AG04450 (cell line): ENCODE data around the gene GNE. TPM values are rescaled to one million over a fixed set of nuclear protein-coding genes. Genes with fewer than 3 reads are reported as not detected.

ENCODE experiments used
- CTCF ChIA-PET: fragments of 300-600, 350-600 bp; formaldehyde crosslinking; extraction: SDS; loops from one replicate; lab custom pipeline; 2022; ENCODE audit warnings: antibody characterized with exemption, inconsistent platforms; lab: Charles Lee
- POLR2A ChIA-PET: fragments of 350-600 bp; formaldehyde crosslinking; extraction: SDS; loops from one replicate; lab custom pipeline; 2021; ENCODE audit warnings: antibody characterized with exemption, inconsistent platforms; lab: Yijun Ruan, JAX
- DNase-seq: peaks from one replicate; pipeline ENCODE4 v3.0.0-alpha.2; 2011; ENCODE audit warnings: low read depth, low spot score
- H3K27ac ChIP-seq: one replicate; pipeline ENCODE4 v1.5.1; 2012; ENCODE audit warnings: low read depth, low read length, control low read depth
- H3K27me3 ChIP-seq: one replicate; pipeline ENCODE4 v1.6.0; 2012; ENCODE audit warnings: low read length; ENCODE audit not compliant: control insufficient read depth, insufficient read depth
- H3K4me3 ChIP-seq: 2 replicates; pipeline ENCODE4 v1.5.1; 2011; ENCODE audit warnings: mild to moderate bottlenecking, low read depth, low read length, control low read depth
- H3K9me3 ChIP-seq: 2 replicates; pipeline ENCODE4 v1.5.1; 2012; ENCODE audit warnings: low read length; ENCODE audit not compliant: control insufficient read depth, insufficient read depth
- polyA plus RNA-seq: library from polyadenylated mRNA; depleted of rRNA; stranded (reverse); fragments of >200 nt; gene quantifications from 2 replicates; pipeline ENCODE4 v1.2.3, GENCODE V29; 2011
- TF ChIP-seq, protein P1 (sequence below): IDR thresholded peaks from 2 replicates; pipeline ENCODE4 v1.5.1; 2011; ENCODE audit warnings: low read depth, low read length, control low read depth, inconsistent platforms

Gene GNE
- polyA plus RNA-seq, 1 experiment = 17.4 TPM

DNA sequence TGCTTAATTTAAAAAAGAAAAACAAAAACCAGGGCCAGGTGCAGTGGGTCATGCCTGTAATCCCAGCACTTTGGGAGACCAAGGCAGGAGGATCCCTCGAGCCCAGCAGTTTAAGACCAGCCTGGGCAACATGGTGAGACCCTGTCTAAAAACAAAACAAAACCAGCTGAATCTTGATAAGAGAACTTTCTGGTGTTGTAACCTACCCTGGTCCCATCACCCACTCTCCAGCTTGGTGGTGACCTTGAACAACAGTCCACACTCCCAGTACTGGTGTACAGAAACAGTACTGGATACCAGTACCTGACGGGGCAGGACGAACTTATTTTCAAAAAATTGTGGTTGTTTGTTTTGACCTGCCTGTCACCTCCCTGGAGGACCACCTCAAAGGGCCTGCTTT lies 36.6 kb downstream of the GNE start:
- TF ChIP-seq, protein P1, sequence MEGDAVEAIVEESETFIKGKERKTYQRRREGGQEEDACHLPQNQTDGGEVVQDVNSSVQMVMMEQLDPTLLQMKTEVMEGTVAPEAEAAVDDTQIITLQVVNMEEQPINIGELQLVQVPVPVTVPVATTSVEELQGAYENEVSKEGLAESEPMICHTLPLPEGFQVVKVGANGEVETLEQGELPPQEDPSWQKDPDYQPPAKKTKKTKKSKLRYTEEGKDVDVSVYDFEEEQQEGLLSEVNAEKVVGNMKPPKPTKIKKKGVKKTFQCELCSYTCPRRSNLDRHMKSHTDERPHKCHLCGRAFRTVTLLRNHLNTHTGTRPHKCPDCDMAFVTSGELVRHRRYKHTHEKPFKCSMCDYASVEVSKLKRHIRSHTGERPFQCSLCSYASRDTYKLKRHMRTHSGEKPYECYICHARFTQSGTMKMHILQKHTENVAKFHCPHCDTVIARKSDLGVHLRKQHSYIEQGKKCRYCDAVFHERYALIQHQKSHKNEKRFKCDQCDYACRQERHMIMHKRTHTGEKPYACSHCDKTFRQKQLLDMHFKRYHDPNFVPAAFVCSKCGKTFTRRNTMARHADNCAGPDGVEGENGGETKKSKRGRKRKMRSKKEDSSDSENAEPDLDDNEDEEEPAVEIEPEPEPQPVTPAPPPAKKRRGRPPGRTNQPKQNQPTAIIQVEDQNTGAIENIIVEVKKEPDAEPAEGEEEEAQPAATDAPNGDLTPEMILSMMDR = no peak
- Histone ChIP-seq H3K27me3 (no peaks in the 10 kb centered on the region), H3K9me3 (peaks cover 9% of the 10 kb centered on the region), H3K4me3 (no peak overlapping the region), H3K27ac (no peak overlapping the region)
- DNase-seq = no peak
- ChIA-PET POLR2A (no interaction called here), CTCF (interaction anchor here (0.6 kb wide), 1 partner anchor 12 kb away, joined by 4 read pairs; no protein-coding TSS in a partner anchor)

DNA sequence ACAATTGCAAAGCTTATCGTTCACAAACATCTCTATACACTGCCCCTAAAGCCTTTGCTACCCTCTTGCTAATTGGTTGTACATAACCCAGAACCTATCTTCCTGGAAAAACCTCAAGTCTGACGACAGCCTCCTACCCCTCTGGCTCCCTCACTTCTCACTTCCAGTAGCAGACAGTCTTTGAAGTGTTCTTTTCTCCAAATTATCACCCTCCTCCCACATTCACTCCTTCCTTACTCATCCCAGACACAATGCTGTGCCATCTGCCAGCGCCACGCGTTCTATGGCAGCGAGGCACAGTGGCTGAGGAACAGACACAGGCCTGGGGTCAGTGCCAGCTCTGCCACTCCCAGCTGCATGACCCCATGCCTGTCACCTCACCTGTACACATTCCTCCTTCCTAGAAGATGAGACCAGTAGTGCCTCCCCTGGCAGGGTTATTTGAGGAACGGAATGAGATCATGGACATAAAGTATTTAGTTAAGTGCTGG lies 39.8 kb downstream of the GNE start:
- Histone ChIP-seq H3K27ac (no peak overlapping the region), H3K9me3 (peaks cover 9% of the 10 kb centered on the region), H3K27me3 (no peaks in the 10 kb centered on the region), H3K4me3 (no peak overlapping the region)
- CTCF ChIA-PET = interaction anchor here (0.6 kb wide), 1 partner anchor 28 kb away, joined by 3 read pairs; the partner anchor contains the start of gene CLTA
- no peak for DNase-seq
- TF ChIP-seq, protein P1 = no peak
- POLR2A ChIA-PET = no interaction called here

DNA sequence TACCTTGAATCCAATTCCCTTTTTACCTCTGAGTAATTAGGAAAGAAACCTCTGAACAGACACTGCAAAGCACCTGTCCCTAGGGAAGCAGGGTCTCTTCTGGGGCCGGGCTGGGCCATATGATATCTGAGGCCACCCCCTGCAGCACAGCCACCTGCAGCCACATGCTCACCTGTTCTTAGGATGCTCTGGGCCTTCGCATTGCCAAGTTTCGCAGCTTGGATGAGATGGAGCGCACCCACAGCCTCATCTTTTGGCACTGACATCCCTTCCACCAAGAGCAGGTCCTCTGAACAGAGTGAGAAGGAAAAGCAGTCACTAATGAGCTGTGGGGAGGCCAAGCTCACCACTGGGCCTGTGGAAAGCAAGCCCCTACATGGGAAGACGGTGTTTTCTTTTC lies 40.2 kb downstream of the GNE start:
- DNase-seq = no peak
- POLR2A ChIA-PET = no interaction called here
- TF ChIP-seq, protein P1 = no peak
- CTCF ChIA-PET = interaction anchor here (0.6 to 1.4 kb wide), 2 partner anchors 27 to 111 kb away, joined by 3 read pairs; partner anchors contain the start of gene CLTA
- H3K27me3 ChIP-seq = no peaks in the 10 kb centered on the region
- no peak overlapping the region for H3K27ac ChIP-seq
- H3K4me3 ChIP-seq = no peak overlapping the region
- peaks cover 9% of the 10 kb centered on the region for H3K9me3 ChIP-seq

DNA sequence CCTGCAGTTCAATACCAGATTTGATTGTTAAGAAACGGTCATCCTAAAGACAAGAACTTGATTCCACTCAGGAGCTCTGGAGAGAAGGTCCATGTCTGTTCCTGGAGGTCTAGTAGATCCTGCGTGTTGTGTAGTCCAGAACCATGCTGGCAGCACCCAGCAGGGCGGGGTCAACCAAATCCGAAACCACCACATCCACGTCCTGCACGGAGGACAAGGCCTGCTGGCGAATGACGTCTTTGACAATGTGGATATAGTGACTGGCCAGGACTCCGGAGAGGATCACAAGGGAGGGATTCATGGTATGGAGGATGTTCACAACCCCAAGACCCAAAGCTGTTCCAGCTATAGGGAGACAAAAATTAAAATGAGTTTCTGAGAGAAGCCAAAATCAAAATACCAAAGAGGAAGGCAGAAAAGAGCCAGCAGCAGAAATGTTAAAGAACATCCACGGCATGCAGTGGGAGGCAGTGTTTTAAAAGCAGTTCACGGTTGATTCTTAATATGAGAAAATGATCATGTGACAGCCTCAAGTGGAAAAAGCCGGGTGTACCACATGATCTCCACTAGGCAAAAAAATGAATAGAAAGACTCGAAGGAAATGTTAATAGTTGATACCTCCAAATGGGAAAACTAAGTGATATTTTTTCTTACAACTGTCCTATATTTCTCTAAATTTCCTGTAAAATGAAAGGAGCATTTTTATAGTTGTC lies 40.8 kb downstream of the GNE start:
- Histone ChIP-seq H3K27ac (no peak overlapping the region), H3K9me3 (peaks cover 3% of the 10 kb centered on the region), H3K4me3 (no peak overlapping the region), H3K27me3 (no peaks in the 10 kb centered on the region)
- TF ChIP-seq, protein P1 = no peak
- POLR2A ChIA-PET = no interaction called here
- no peak for DNase-seq
- CTCF ChIA-PET = interaction anchor here (0.6 to 1.4 kb wide), 3 partner anchors 27 to 755 kb away, joined by 3 read pairs; partner anchors contain the start of gene CLTA

DNA sequence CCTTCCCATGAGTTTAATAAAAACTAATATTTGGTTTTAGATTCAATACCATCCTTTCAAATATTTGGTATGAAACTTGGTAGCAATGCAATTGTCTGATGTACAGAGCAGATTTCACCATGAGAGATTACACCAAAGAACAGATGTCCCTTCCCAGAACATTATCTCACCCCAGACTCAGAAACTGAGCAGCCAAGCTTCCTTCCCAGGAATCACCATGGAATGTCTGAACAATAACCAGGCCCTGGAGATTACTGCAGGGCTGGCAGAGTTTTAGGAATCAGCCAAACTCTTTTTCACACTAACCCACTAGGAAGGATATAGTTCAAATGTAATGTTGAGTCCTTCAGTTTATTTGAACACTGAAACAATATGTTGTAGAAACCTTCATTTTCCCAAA lies 43.7 kb downstream of the GNE start:
- Histone ChIP-seq H3K27ac (peak overlapping the region; percentile 47), H3K27me3 (no peaks in the 10 kb centered on the region)
- CTCF ChIA-PET = no interaction called here

More for the DNA sequence above, 43.7 kb downstream of the GNE start:
- no peaks in the 10 kb centered on the region for H3K9me3 ChIP-seq
- DNase-seq = no peak
- no peak overlapping the region for H3K4me3 ChIP-seq
- TF ChIP-seq, protein P1 = no peak
- POLR2A ChIA-PET = no interaction called here
